OCI-LY3 (cell line): ENCODE results near the gene SLC29A3.

Experiments used
- H2AFZ ChIP-seq: fragments of 200-600, 300-600 bp; shearing (Covaris generic); 2 replicates; pipeline ENCODE4 v1.6.0; 2014; ENCODE audit warnings: antibody characterized with exemption, low read depth, low read length
- H3K27ac ChIP-seq: fragments of 200-600, 300-600 bp; sonication (generic); 2 replicates; pipeline ENCODE4 v1.5.1; 2014; ENCODE audit warnings: mild to moderate bottlenecking, low read length, moderate library complexity, mixed read lengths
- H3K27me3 ChIP-seq: fragments of 200-600, 300-600 bp; sonication (generic); 2 replicates; pipeline ENCODE4 v1.6.1; 2014; ENCODE audit warnings: low read depth, low read length, mixed read lengths
- H3K36me3 ChIP-seq: fragments of 200-600, 300-600 bp; sonication (generic); replicated peaks from 2 replicates; pipeline ENCODE3; 2014; ENCODE audit warnings: low read depth, low read length, mixed read lengths
- H3K4me1 ChIP-seq: fragments of 300-600, 200-600 bp; sonication (generic); 2 replicates; pipeline ENCODE4 v1.6.1; 2014; ENCODE audit warnings: low read length, mixed read lengths
- H3K4me2 ChIP-seq: fragments of 200-600, 300-600 bp; sonication (generic); 2 replicates; pipeline ENCODE4 v1.6.1; 2014; ENCODE audit warnings: low read length, mixed read lengths
- H3K4me3 ChIP-seq: fragments of 300-600, 200-600 bp; sonication (generic); 2 replicates; pipeline ENCODE4 v1.5.1; 2014; ENCODE audit warnings: antibody characterized with exemption, mild to moderate bottlenecking, low read length, moderate library complexity
- H3K79me2 ChIP-seq: fragments of 300-600, 200-600 bp; shearing (Covaris generic); 2 replicates; pipeline ENCODE4 v1.6.1; 2014; ENCODE audit warnings: mild to moderate bottlenecking, low read length, mixed read lengths
- H3K9ac ChIP-seq: fragments of 300-600, 200-600 bp; shearing (Covaris generic); 2 replicates; pipeline ENCODE4 v1.6.0; 2014; ENCODE audit warnings: mild to moderate bottlenecking, low read length, moderate library complexity
- H3K9me3 ChIP-seq: fragments of 200-600, 300-600 bp; shearing (Covaris generic); 2 replicates; pipeline ENCODE4 v1.6.1; 2014; ENCODE audit warnings: low read length, mixed read lengths; ENCODE audit not compliant: insufficient read depth
- H4K20me1 ChIP-seq: fragments of 200-600, 300-600 bp; sonication (generic); 2 replicates; pipeline ENCODE4 v1.6.1; 2016; ENCODE audit warnings: low read length, mixed read lengths; ENCODE audit not compliant: insufficient read depth
- CTCF ChIP-seq: fragments of 200-600, 300-600 bp; sonication (generic); IDR thresholded peaks from 2 replicates; pipeline ENCODE4 v1.5.1; 2014; ENCODE audit warnings: antibody characterized with exemption, low read length, low read depth
- EZH2phosphoT487 ChIP-seq: fragments of 200-600 bp; shearing (Covaris generic); IDR thresholded peaks from 2 replicates; pipeline ENCODE4 v1.6.1; 2018; ENCODE audit warnings: antibody characterized with exemption, mixed run types, low read depth

Gene SLC29A3

GRCh38 chr10:71274901-71275796 lies 43.9 kb upstream of the SLC29A3 start:
- Histone ChIP-seq H3K79me2 (no peaks in the 10 kb centered on the region), H2AFZ (no peak overlapping the region), H3K36me3 (no peaks in the 10 kb centered on the region), H3K4me2 (no peak overlapping the region), H4K20me1 (no peaks in the 10 kb centered on the region), H3K27me3 (no peaks in the 10 kb centered on the region), H3K9ac (no peak overlapping the region), H3K9me3 (no peaks in the 10 kb centered on the region), H3K27ac (no peak overlapping the region), H3K4me3 (no peak overlapping the region), H3K4me1 (no peaks in the 10 kb centered on the region)
- TF ChIP-seq CTCF, result no peak
- TF ChIP-seq EZH2phosphoT487, result no peak

GRCh38 chr10:71276873-71277272 lies 42.2 kb upstream of the SLC29A3 start:
- H3K79me2 ChIP-seq, result no peaks in the 10 kb centered on the region
- no peak overlapping the region for H3K4me2 ChIP-seq
- no peaks in the 10 kb centered on the region for H3K4me1 ChIP-seq
- H4K20me1 ChIP-seq, result no peaks in the 10 kb centered on the region
- no peaks in the 10 kb centered on the region for H3K36me3 ChIP-seq
- TF ChIP-seq EZH2phosphoT487 (no peak), CTCF (no peak)
- H3K9ac ChIP-seq, result no peak overlapping the region
- no peaks in the 10 kb centered on the region for H3K27me3 ChIP-seq
- H3K4me3 ChIP-seq, result no peak overlapping the region
- H3K9me3 ChIP-seq, result no peaks in the 10 kb centered on the region
- H2AFZ ChIP-seq, result no peak overlapping the region
- H3K27ac ChIP-seq, result no peak overlapping the region

GRCh38 chr10:71277914-71278665 lies 41.0 kb upstream of the SLC29A3 start:
- Histone ChIP-seq H3K36me3 (no peaks in the 10 kb centered on the region), H3K27ac (no peak overlapping the region), H4K20me1 (no peaks in the 10 kb centered on the region), H3K4me2 (no peak overlapping the region), H3K79me2 (no peaks in the 10 kb centered on the region), H3K9me3 (no peaks in the 10 kb centered on the region), H3K9ac (no peak overlapping the region), H3K4me1 (no peaks in the 10 kb centered on the region), H3K27me3 (no peaks in the 10 kb centered on the region), H3K4me3 (no peak overlapping the region), H2AFZ (no peak overlapping the region)
- TF ChIP-seq CTCF (no peak), EZH2phosphoT487 (no peak)
